Activated naive CD8-positive, alpha-beta T cell treated with anti-CD3 and anti-CD28 coated beads, Interleukin-2, amount 50 U/mL, for 24 hours (primary cell): ENCODE measurements around the gene ZNF557.
"Not testable (repeated sequence)": the region's sequence is repeated elsewhere in the genome, so short reads cannot be mapped to it uniquely, and the experiment has no call there.

Experiments used
- ATAC-seq: fragments of 150-1000 bp; cut with Tn5 transposase; one replicate; pipeline ENCODE4 v1.10.0; 2021
- DNase-seq: peaks from one replicate; pipeline ENCODE4 v3.0.0; 2021
- H3K27ac Mint-ChIP-seq: one replicate; pipeline ENCODE4 v1.8.0; 2021; ENCODE audit warnings: mild to moderate bottlenecking, mixed read lengths
- H3K27me3 Mint-ChIP-seq: one replicate; pipeline ENCODE4 v1.8.0; 2021; ENCODE audit warnings: mixed read lengths
- H3K36me3 Mint-ChIP-seq: one replicate; pipeline ENCODE4 v1.8.0; 2021; ENCODE audit warnings: low read depth, mixed read lengths
- H3K4me1 Mint-ChIP-seq: one replicate; pipeline ENCODE4 v1.8.0; 2021; ENCODE audit warnings: mixed read lengths
- H3K4me3 Mint-ChIP-seq: one replicate; pipeline ENCODE4 v1.8.0; 2021; ENCODE audit warnings: mild to moderate bottlenecking, moderate library complexity, mixed read lengths
- H3K9me3 Mint-ChIP-seq: one replicate; pipeline ENCODE4 v1.8.0; 2021; ENCODE audit warnings: mixed read lengths

Gene ZNF557

GRCh38 chr19:7069042-7069903, at the start of gene ZNF557:
ZNF557 (plus strand) TSS chr19:7069703; CDS start chr19:7075075, 5,372 bp downstream.
- Mint-ChIP-seq H3K27me3 (no peaks in the 10 kb centered on the region), H3K4me1 (peaks cover 23% of the 10 kb centered on the region), H3K36me3 (peaks cover 25% of the 10 kb centered on the region), H3K4me3 (peak within 1 kb of the TSS; percentile 95), H3K9me3 (peaks cover 1% of the 10 kb centered on the region), H3K27ac (peak within 1 kb of the TSS; percentile 89)
- DNase-seq (peak; percentile 98), ATAC-seq (peak; percentile 93)

GRCh38 chr19:7021331-7021730, 48.2 kb upstream of the ZNF557 start, which contains the start of gene MBD3L2B:
MBD3L2B (minus strand) TSS chr19:7021431; CDS start chr19:7021397, 34 bp downstream.
- not testable (repeated sequence) for H3K27ac Mint-ChIP-seq, DNase-seq, H3K4me3 Mint-ChIP-seq, H3K4me1 Mint-ChIP-seq, H3K27me3 Mint-ChIP-seq, H3K36me3 Mint-ChIP-seq, ATAC-seq, H3K9me3 Mint-ChIP-seq

GRCh38 chr19:7028790-7029189, 40.7 kb upstream of the ZNF557 start:
- not testable (repeated sequence) for H3K4me3 Mint-ChIP-seq, H3K27ac Mint-ChIP-seq, H3K9me3 Mint-ChIP-seq, DNase-seq, H3K27me3 Mint-ChIP-seq, H3K36me3 Mint-ChIP-seq, ATAC-seq, H3K4me1 Mint-ChIP-seq

- not testable (repeated sequence) for H3K27ac Mint-ChIP-seq, ATAC-seq, H3K36me3 Mint-ChIP-seq, H3K9me3 Mint-ChIP-seq, H3K4me3 Mint-ChIP-seq, H3K4me1 Mint-ChIP-seq, DNase-seq, H3K27me3 Mint-ChIP-seq
Measured at GRCh38 chr19:7030278-7030677, 39.2 kb upstream of the ZNF557 start, which contains the start of gene MBD3L5. MBD3L5 (plus strand) TSS chr19:7030578; CDS start chr19:7030612, 34 bp downstream.

GRCh38 chr19:7040079-7040478, 29.4 kb upstream of the ZNF557 start, which contains the start of gene MBD3L4:
MBD3L4 (minus strand) TSS chr19:7040179; CDS start chr19:7040144, 35 bp downstream.
- not testable (repeated sequence) for DNase-seq, H3K9me3 Mint-ChIP-seq, H3K4me1 Mint-ChIP-seq, ATAC-seq, H3K4me3 Mint-ChIP-seq, H3K27me3 Mint-ChIP-seq, H3K36me3 Mint-ChIP-seq, H3K27ac Mint-ChIP-seq

- DNase-seq, H3K27ac Mint-ChIP-seq, H3K4me1 Mint-ChIP-seq, H3K36me3 Mint-ChIP-seq, H3K9me3 Mint-ChIP-seq, H3K27me3 Mint-ChIP-seq, H3K4me3 Mint-ChIP-seq, ATAC-seq: not testable (repeated sequence)
Measured at GRCh38 chr19:7041563-7041962, 27.9 kb upstream of the ZNF557 start.

GRCh38 chr19:7049021-7049420, 20.5 kb upstream of the ZNF557 start, which contains the start of gene MBD3L2:
MBD3L2 (plus strand) TSS chr19:7049321; CDS start chr19:7049374, 53 bp downstream.
- not testable (repeated sequence) for H3K27ac Mint-ChIP-seq, H3K9me3 Mint-ChIP-seq, H3K4me3 Mint-ChIP-seq, DNase-seq, H3K4me1 Mint-ChIP-seq, ATAC-seq, H3K36me3 Mint-ChIP-seq, H3K27me3 Mint-ChIP-seq

- not testable (repeated sequence) for ATAC-seq, H3K4me1 Mint-ChIP-seq, H3K36me3 Mint-ChIP-seq, H3K27ac Mint-ChIP-seq, H3K27me3 Mint-ChIP-seq, H3K9me3 Mint-ChIP-seq, DNase-seq, H3K4me3 Mint-ChIP-seq
Measured at GRCh38 chr19:7051421-7051820, 18.1 kb upstream of the ZNF557 start.

- H3K4me1 Mint-ChIP-seq, H3K27ac Mint-ChIP-seq, ATAC-seq, H3K27me3 Mint-ChIP-seq, H3K36me3 Mint-ChIP-seq, DNase-seq, H3K4me3 Mint-ChIP-seq, H3K9me3 Mint-ChIP-seq: not testable (repeated sequence)
Measured at GRCh38 chr19:7052896-7053295, 16.6 kb upstream of the ZNF557 start.

GRCh38 chr19:7054635-7055368, 14.7 kb upstream of the ZNF557 start:
- H3K9me3 Mint-ChIP-seq, H3K27me3 Mint-ChIP-seq, H3K4me3 Mint-ChIP-seq, H3K36me3 Mint-ChIP-seq, ATAC-seq, H3K4me1 Mint-ChIP-seq, DNase-seq, H3K27ac Mint-ChIP-seq: not testable (repeated sequence)

- not testable (repeated sequence) for H3K27me3 Mint-ChIP-seq, DNase-seq
Measured at GRCh38 chr19:7055679-7056078, 13.8 kb upstream of the ZNF557 start.

GRCh38 chr19:7056371-7056770, 13.1 kb upstream of the ZNF557 start:
- H3K27ac Mint-ChIP-seq, H3K27me3 Mint-ChIP-seq, ATAC-seq, H3K4me3 Mint-ChIP-seq, DNase-seq, H3K4me1 Mint-ChIP-seq, H3K9me3 Mint-ChIP-seq, H3K36me3 Mint-ChIP-seq: not testable (repeated sequence)

More at GRCh38 chr19:7055679-7056078, 13.8 kb upstream of the ZNF557 start:
- H3K4me1 Mint-ChIP-seq, H3K4me3 Mint-ChIP-seq, H3K9me3 Mint-ChIP-seq, ATAC-seq, H3K27ac Mint-ChIP-seq, H3K36me3 Mint-ChIP-seq: not testable (repeated sequence)

GRCh38 chr19:7058576-7058975, 10.9 kb upstream of the ZNF557 start, which contains the start of gene MBD3L3:
MBD3L3 (minus strand) TSS chr19:7058676; CDS start chr19:7058605, 71 bp downstream.
- H3K4me1 Mint-ChIP-seq, ATAC-seq, H3K4me3 Mint-ChIP-seq, H3K36me3 Mint-ChIP-seq, H3K27ac Mint-ChIP-seq, DNase-seq, H3K9me3 Mint-ChIP-seq, H3K27me3 Mint-ChIP-seq: not testable (repeated sequence)

- not testable (repeated sequence) for ATAC-seq, H3K27me3 Mint-ChIP-seq, H3K4me1 Mint-ChIP-seq, H3K9me3 Mint-ChIP-seq, H3K36me3 Mint-ChIP-seq, H3K4me3 Mint-ChIP-seq, DNase-seq, H3K27ac Mint-ChIP-seq
Measured at GRCh38 chr19:7059977-7060376, 9.5 kb upstream of the ZNF557 start.
